ENCODE measurements around the gene PNMA6F.

DNA sequence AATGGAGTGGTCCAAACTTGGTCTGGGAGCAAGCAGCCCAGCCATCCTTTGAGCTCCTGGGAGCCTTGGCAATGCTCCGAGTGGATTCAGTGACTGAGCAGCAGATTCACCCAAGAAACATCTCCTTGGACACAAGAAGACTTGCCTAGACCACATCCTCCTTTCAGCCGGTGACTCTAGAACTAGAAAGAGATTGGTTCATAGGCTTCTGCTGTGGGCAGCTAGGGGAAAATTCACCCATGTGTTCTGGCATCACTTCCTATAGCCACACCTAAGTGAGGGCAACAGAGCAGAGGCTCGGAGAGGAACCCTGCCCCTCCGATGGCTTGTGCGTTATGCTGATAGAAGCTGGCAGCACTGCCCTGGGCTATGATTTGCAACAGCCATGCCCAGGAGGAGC lies 28.4 kb upstream of the PNMA6F start:
- no peak for TF ChIP-seq JUN (CRISPR knock-in tag; IDR thresholded peaks at IDR 0.05)
- TF ChIP-seq ZNF138 (CRISPR knock-in tag; conservative IDR thresholded peaks at IDR 0.05) = no peak
